AG04449 (cell line): Measurements from ENCODE around the gene APOL6.

Experiments used
- CTCF ChIA-PET: fragments of 350-600 bp; formaldehyde crosslinking; extraction: SDS; loops from one replicate; lab custom pipeline; 2021; ENCODE audit warnings: antibody characterized with exemption; lab: Yijun Ruan, JAX
- POLR2A ChIA-PET: fragments of 400-600, 350-600 bp; formaldehyde crosslinking; extraction: SDS; loops from one replicate; lab custom pipeline; 2020; ENCODE audit warnings: antibody characterized with exemption, inconsistent platforms; lab: Yijun Ruan, JAX
- DNase-seq: peaks from one replicate; pipeline ENCODE4 v3.0.0-alpha.2; 2010; ENCODE audit warnings: low read depth, low spot score
- H3K4me3 ChIP-seq: 2 replicates; pipeline ENCODE4 v1.5.1; 2011; ENCODE audit warnings: low read depth, mild to moderate bottlenecking, control low read depth, low read length
- CTCF ChIP-seq: IDR thresholded peaks from one replicate; pipeline ENCODE4 v1.5.1; 2011; ENCODE audit warnings: mild to moderate bottlenecking, moderate library complexity, low read length, control low read depth, inconsistent platforms; ENCODE audit not compliant: insufficient read depth; ENCODE audit errors: missing control alignments

The APOL6 gene

GRCh38 chr22:35637254-35637653, 11.0 kb upstream of the APOL6 start:
- CTCF ChIA-PET = interaction anchor here (0.9 kb wide), 1 partner anchor 286 kb away, joined by 4 read pairs; no protein-coding TSS in a partner anchor
- no peak for DNase-seq
- no peak overlapping the region for H3K4me3 ChIP-seq
- POLR2A ChIA-PET = interaction anchor here (1.0 kb wide), 1 partner anchor 11 kb away, joined by 3 read pairs; the partner anchor contains the start of gene APOL6
- TF ChIP-seq CTCF = no peak

- no peak overlapping the region for H3K4me3 ChIP-seq
- POLR2A ChIA-PET = interaction anchor here (1.0 kb wide), 1 partner anchor 10 kb away, joined by 3 read pairs; the partner anchor contains the start of gene APOL6
- DNase-seq = no peak
- CTCF ChIA-PET = no interaction called here
- TF ChIP-seq CTCF = no peak
Observed at GRCh38 chr22:35638001-35638400, 10.2 kb upstream of the APOL6 start.

- ChIA-PET POLR2A (interaction anchor here (1.0 kb wide), 1 partner anchor 10 kb away, joined by 3 read pairs; the partner anchor contains the start of gene APOL6), CTCF (interaction anchor here (0.7 kb wide), 1 partner anchor 427 kb away, joined by 3 read pairs; no protein-coding TSS in a partner anchor)
- no peak for TF ChIP-seq CTCF
- DNase-seq = peak; percentile 47
- H3K4me3 ChIP-seq = no peak overlapping the region
Observed at GRCh38 chr22:35638410-35638809, 9.8 kb upstream of the APOL6 start.

GRCh38 chr22:35641494-35642120, 6.6 kb upstream of the APOL6 start:
- no peak overlapping the region for H3K4me3 ChIP-seq
- TF ChIP-seq CTCF = no peak
- CTCF ChIA-PET = interaction anchor here (3.0 kb wide), 1 partner anchor 11 kb away, joined by 16 read pairs; no protein-coding TSS in a partner anchor
- DNase-seq = no peak
- POLR2A ChIA-PET = no interaction called here

GRCh38 chr22:35642305-35642741, 5.9 kb upstream of the APOL6 start:
- DNase-seq = no peak
- POLR2A ChIA-PET = no interaction called here
- CTCF ChIA-PET = no interaction called here

More at GRCh38 chr22:35642305-35642741, 5.9 kb upstream of the APOL6 start:
- no peak overlapping the region for H3K4me3 ChIP-seq
- TF ChIP-seq CTCF = no peak
